Activated CD4-positive, alpha-beta T cell treated with anti-CD3 and anti-CD28 coated beads, Interleukin-2, amount 50 U/mL, for 4 hours (primary cell): Measurements from ENCODE around the gene LGR4.
"Not testable (repeated sequence)": the region's sequence is repeated elsewhere in the genome, so short reads cannot be mapped to it uniquely, and the experiment has no call there.

Source experiments
- DNase-seq, 2 experiments: peaks; one replicate each; pipeline ENCODE4 v3.0.0-alpha.2; 2020

The LGR4 gene

DNA sequence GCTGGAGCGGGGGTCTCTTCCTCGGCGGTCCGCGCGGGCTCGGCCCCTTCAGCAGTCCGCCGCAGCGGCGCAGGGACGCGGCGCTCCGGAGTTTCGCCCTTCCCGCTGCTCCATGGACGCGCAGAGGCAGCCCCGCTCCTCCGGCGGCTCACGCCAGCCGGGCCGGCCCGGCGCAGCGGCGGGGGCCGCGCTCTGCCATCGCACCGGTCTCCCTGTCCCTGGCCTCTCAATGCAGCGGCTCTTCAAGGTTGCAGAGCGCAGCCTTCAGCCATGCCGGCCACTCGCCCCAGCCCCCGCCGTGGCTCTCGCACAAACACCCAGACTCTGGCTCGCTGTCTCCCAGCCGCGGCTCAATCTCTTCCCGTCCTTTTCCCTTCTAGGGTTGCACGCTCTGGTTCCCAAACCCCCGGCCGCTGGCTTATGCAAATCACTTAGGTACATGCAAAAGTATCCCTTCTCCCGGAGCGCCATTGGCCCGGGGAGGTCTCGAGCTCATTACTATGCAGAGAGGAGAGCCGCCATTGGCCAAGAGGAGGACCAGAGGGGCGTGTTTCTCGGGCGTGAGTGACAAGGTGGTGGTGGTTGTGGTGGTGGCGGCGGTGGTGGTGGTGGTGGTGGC lies at the start of gene LGR4:
Gene LGR4 (minus strand): TSS at position 393 of the 619 bp plus-strand sequence. CDS start 488 bp downstream, outside the sequence.
- DNase-seq = peak; percentile 64 to 66

- no peak for DNase-seq
These were observed 47.6 kb upstream of the LGR4 start for GRCh38 chr11:27520226-27520625.

- DNase-seq = no peak
These were observed 45.9 kb upstream of the LGR4 start for GRCh38 chr11:27518518-27518917.

- DNase-seq = not testable (repeated sequence)
These were observed 44.9 kb upstream of the LGR4 start for GRCh38 chr11:27517490-27517889.

GRCh38 chr11:27514558-27514957 lies 42.0 kb upstream of the LGR4 start:
- DNase-seq = no peak

DNA sequence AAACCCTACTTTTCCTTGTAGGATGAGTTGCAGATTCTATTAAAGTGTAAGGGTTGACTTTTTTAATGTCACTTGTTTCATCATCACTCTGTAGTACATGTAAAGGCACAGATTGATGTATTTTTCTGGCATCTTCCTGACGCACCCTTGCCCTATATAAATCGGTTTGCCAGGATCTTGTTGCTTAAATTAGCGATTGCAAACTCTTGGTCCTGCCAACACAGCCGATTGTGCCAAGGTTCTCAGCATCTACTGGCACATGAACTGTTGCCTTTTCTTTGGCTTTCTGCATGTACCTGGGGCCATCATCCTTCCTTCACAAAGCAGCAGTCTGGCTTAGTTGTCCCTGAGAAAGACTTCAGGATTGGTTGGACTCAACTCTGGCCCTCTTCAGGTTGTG lies 41.5 kb upstream of the LGR4 start:
- no peak for DNase-seq

- no peak for DNase-seq
These were observed 40.8 kb upstream of the LGR4 start for GRCh38 chr11:27513389-27513788.

- DNase-seq = no peak
These were observed 39.6 kb upstream of the LGR4 start for GRCh38 chr11:27512238-27512637.

DNA sequence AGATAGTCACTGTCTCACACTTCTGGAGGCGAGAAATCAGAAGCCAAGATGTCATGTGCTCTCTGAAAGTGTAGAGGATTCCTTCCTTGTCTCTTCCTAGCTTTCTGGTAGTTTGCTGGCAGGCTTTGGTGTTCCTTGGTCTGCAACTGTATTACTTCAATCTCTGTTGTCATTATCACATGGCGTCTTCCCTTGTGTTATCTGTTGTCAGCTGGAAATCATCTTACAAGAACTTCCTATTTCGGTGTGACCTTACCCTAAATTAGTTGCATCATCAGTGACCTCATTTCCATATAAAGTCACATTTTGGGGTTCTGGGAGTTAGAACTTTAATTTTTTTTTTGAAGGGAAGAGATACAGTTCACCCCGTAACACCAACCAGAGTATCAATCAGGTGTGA lies 37.3 kb upstream of the LGR4 start:
- no peak for DNase-seq

GRCh38 chr11:27507557-27508322 lies 35.1 kb upstream of the LGR4 start:
- DNase-seq = no peak

- DNase-seq = peak; percentile 96 to 97
These were observed 33.9 kb upstream of the LGR4 start, which contains the start of gene LIN7C for GRCh38 chr11:27506200-27507182. LIN7C (minus strand) TSS chr11:27506769; CDS start chr11:27506752, 17 bp downstream.

DNA sequence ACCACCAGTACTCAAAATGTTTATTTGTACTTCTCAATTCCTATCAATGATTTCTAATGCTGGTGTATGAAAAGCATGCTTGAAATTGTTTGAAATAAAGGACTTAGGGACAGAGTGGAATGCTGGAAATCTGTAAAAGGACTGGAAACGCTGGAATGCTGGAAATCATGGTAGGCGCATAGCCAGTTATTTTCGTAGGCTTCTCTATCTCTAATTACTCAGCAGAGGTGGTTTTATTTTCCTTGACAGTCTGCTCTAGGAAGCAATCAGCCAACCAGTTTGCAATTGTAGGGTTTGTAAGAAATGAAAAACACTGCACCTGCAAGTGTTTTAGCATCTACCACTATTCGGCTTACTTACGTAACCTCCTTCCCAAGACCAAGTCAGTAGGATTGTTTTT lies 33.2 kb upstream of the LGR4 start:
- DNase-seq = no peak

DNA sequence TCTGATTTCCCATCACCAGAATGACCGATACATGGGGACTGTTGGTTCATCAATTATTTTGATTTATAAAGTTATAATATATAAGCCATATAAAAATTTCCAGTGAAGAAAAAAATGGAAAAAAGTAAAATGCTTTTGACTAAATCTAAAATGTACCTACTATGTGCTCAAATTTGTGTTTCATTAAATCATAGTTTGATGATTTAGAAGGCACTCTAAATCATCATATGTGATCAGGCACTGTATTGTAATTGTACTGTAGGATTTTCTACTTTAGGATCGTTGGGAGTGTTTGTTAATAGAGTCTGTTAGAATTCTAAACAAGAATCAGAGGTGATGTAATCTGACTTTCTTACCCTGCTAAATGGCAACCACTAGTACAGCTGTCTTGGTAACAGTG lies 31.6 kb upstream of the LGR4 start:
- DNase-seq = no peak

DNA sequence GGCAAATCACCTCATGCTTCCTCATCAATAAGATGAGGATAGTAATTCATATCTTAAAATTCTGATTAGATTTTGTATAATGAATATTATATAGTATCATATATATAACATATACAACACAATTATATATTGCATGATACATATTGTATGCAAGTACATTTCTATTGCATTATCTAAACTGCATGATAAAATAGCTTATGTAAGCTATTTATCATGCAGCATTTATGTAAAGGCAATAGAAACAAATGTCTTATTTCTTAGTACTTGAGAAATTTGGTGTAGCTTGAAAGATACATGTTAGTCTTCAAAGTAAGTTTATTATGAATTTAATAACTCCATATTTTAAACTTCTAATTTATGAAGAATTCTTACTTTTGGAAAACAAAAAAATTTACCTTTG lies 28.5 kb upstream of the LGR4 start:
- no peak for DNase-seq

DNA sequence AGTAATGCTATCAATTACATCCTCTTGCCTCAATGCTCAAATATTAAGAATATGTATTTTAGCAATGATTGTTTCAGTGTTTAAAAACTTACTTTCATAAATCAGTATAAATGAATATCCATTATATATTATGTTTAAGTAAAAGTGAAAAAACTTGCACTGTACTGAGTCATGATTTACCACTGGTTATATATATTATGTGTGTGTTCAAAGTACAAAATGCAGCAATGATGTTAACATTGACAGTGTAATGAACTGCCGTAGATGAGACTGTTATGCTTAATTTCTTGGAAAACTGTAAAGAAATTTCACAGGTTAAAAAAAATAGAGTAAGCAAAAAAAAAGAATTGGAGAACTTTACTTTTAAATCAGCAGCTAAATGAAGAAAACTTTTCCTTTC lies 25.3 kb upstream of the LGR4 start:
- DNase-seq = no peak

GRCh38 chr11:27497284-27497866 lies 24.8 kb upstream of the LGR4 start:
- DNase-seq = no peak

- no peak for DNase-seq
These were observed 23.9 kb upstream of the LGR4 start for GRCh38 chr11:27496461-27496860.

- DNase-seq = no peak
These were observed 23.2 kb upstream of the LGR4 start for GRCh38 chr11:27495710-27496300.

- no peak for DNase-seq
These were observed 16.5 kb upstream of the LGR4 start for GRCh38 chr11:27489092-27489491.

DNA sequence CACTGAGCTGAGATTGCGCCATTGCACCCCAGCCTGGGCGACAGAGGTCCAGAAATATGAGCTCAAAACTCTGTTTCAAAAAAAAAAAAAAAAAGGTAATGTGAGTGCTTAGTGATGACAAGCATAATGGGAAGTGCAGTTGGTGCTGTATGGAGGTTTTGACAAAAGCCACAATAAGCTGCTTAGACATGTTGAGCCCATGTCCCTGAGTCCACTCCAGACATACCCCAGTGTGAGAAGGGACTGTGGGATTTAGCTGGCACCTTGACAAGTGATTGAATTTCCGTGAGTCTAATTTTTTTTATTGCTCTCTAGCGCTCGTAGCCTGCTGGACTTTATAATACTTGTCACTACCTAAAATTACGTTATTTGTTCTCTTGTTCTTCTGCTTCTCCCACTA lies 15.1 kb upstream of the LGR4 start:
- DNase-seq = no peak

DNA sequence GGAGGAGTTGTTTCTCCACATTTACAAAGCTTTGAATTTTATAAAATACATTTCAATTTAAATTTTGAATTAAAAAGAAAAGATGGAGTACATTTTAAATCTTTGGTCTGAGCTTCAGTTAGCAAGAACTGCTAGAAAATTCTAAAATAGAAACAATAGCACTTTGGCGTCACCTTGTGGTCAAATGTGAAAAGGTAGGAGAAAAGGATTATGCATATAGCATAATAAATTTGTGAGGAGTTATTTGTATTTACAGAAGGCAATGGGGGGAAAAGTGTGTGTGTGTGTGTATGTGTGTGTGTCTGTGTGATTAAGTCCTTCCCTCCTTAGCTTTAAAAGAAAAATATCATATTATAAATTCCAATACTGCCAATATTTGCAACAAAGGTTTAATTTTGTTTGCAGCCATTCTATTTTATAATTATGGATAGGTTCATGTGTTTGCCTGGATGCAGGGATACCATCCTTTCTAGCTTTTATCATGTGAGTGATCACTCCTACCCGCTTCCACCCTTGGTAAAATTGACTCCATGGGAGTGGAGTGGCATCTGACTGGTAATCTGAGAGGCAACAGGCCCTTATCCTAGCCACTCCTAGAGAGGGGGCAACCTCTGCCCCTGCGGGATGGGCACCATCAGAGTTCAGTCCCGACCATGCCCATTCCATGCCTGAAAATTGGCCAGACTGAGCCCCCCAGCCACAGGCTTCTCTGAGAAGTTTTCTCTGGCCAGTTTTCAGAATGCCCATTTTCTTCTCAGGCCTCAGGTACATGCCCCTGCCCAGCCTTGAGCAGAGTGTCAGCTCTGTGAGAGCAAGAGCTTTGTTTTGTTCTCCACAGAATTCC lies 13.6 kb upstream of the LGR4 start:
- DNase-seq = peak; percentile 7 to 11

DNA sequence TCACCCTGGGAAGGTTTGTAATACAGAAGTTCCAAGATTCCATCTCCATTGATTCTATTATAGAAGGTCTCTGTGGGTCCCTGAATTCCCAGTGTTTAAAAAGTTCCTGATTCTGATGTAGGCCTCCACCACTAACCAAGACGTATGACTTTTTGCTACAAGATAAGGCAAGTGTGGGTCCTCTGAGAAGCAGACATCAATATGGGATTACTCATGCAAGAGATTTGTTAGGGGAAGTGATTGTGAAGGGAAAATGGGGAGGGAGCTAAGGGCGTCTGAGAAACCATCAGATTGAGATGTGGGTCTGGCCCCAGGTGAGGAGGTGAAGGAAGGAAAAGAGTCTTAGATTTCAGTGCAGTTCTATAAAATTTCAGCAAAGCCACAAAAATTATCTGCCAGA lies 10.2 kb upstream of the LGR4 start:
- no peak for DNase-seq
